Hematopoietic multipotent progenitor cell treated with erythropoietin and hydrocortisone succinate and interleukin-3 and kit ligand, for 15 days (in vitro differentiated cells): Measurements from ENCODE around the gene RNASEL.
"Not testable (repeated sequence)": the region's sequence is repeated elsewhere in the genome, so short reads cannot be mapped to it uniquely, and the experiment has no call there.

ENCODE experiments used
- DNase-seq: peaks from one replicate; pipeline ENCODE4 v3.0.0-alpha.2; 2015; ENCODE audit warnings: low spot score

Gene RNASEL

DNA sequence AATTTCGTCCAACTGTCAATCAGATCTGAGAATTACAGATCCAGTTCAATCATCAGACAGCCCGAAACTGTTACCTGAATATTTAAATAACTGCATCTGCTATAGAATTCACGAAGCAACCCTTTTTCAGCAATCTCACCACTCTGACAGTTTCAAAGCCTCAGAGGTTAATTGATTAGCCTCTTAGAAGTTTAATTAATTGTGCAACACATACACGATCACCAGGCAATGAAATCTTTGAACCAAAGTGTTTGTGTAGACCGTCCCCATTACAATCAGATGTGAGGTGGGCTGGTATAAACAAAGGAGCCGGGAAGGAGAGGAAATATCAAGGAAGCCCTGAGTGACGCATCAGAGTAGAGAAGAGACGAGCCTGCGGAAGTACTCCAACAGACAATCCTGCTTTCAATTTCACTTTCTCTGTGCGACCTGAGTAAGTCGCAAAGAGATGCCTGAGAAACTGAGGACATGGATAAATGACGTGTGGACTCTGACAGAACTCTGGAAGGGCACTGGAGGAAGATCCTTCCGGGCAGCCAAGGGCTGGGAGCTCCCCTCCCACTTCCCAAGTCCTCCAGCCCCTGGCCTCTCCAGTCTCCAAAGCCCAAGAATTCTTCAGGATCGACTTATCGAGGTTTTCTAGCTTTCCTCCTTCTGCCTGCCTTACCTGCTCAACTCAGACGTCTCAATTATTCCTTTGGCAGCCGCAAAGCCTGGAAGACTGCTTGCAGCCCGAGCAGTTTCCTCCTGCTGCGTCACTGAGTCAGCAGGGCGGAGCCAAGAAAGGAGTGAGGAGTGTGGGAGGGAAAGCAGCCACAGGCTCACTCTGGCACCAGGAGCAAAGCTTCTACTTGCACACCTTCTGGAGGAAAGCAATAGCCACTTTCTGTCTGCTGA, at the start of gene RNASEL:
RNASEL (minus strand) TSS at position 757 of the 897 bp plus-strand sequence. CDS start 2,450 bp downstream, outside the sequence.
- peak; percentile 73 for DNase-seq

- no peak for DNase-seq
These were observed 48.7 kb upstream of the RNASEL start for GRCh38 chr1:182637769-182638168.

GRCh38 chr1:182635871-182636270, 46.8 kb upstream of the RNASEL start:
- DNase-seq: no peak

DNA sequence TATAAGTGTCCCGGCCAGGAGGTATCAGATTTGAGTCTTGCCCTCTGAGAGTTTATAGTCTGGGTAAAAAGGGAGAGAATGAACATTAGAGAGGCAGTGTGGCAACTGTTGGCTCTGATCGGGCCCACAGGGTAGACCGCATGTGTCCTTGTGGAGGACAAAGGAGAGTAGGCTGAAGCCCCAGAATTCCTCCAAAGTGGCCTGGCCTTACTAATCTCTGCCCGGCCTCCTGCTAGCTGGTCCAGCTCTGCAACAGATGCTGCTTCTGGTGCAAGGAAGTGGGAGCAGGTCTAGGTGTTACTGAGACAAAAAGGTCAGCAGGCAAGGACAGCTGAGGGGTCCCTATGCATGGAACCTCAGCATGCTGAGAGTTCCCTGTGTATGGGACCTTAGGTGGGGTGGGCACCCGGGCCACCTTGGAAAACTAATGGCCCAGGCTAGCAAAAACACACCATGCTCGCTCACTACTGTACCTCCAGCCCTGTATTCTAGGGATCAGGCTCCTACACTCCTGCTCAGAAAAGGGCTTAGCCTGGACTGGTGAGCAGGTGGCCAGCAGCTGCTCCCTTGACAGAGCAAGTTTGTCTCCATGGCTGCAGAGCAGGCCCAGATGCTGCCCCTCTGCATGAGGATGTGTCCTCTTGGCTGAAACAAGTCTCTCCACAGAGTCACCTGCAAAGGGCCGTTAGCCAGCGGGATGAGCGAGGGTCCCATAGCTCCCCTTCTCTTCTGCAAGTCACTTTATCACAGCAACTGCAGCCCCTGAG, 45.4 kb upstream of the RNASEL start:
- no peak for DNase-seq

GRCh38 chr1:182633657-182634281, 44.7 kb upstream of the RNASEL start:
- DNase-seq: no peak

DNA sequence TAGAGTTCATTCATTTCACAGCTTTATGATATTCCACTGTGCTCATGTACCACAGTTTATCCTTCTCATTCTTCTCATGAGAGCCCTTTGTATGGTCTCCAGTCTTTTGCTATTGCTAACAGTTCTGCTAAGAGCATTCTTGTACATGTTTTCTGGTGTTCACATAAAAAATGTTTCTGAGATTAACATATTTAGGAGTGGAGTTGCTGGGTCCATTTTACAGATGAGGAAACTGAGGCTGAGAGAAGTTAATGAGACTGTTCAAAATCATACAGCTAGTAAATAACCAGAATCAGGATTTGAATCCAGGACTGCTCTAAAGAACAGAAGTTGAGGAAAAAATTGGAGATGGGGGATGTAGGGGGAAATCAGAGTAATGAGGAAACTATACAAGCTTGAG, 44.0 kb upstream of the RNASEL start:
- DNase-seq: no peak

DNA sequence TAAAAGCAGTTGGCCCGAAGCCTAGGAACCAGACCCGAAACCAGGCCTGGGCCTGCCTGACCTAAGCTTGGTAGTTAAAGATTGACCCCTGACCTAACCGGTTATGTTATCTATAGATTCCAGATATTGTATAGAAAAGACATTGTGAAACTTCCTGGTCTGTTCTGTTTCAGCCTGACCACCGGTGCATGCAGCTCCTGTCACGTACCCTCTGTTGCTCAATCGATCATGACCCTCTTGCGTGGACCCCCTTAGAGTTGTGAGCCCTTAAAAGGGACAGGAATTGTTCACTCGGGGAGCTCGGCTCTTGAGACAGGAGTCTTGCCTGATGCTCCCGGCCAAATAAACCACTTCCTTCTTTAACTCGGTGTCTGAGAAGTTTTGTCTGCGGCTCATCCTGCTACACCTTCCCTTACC, 43.4 kb upstream of the RNASEL start:
- not testable (repeated sequence) for DNase-seq

GRCh38 chr1:182631954-182632353, 42.9 kb upstream of the RNASEL start:
- no peak for DNase-seq

DNA sequence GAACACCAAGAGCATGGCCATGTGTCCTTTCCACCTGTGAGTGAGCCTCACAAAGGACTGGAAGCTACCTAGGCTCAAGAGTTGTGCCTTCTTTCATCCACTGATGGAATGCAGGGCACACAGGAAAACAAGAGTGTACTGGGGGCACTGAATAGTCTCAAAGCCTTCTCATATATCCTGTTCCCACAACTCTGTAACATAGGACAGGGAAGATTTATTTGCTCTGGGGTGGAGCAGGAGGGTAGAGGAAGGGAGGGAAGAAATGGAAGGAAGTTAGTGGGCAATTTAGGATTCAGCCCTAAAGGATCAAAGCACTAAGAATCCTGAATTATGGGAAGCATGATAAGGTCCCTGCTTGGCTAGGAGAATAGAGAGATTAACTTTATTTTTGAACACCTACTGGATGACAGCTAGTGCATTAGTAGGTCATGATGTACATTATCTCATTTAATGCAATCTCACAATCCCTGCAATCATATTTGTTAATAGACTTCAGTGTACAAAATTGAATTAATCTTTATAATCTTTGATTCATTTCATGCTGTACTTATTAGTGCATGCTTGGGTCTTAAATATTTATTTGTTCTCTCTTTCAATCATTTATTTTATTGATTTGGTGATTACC, 42.1 kb upstream of the RNASEL start:
- no peak for DNase-seq

DNA sequence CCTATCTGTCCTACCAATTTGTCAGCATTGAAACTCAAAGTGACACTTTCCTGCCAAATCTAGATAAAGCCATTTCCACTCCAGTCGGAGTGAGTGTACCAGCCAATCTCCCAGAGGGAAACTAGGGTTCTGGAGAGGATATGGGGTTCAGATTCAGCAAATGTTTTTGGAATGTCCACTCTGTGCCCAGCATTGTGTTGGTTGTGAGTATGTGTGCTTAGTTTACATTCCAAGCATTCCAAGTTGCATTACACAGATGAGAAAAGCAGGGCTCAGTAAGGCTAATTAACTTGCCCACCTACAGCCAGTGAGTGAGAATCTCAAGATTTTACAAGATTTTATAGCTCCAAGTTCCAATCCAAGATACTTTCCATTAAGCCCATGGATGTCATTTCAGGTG, 41.5 kb upstream of the RNASEL start:
- no peak for DNase-seq

DNA sequence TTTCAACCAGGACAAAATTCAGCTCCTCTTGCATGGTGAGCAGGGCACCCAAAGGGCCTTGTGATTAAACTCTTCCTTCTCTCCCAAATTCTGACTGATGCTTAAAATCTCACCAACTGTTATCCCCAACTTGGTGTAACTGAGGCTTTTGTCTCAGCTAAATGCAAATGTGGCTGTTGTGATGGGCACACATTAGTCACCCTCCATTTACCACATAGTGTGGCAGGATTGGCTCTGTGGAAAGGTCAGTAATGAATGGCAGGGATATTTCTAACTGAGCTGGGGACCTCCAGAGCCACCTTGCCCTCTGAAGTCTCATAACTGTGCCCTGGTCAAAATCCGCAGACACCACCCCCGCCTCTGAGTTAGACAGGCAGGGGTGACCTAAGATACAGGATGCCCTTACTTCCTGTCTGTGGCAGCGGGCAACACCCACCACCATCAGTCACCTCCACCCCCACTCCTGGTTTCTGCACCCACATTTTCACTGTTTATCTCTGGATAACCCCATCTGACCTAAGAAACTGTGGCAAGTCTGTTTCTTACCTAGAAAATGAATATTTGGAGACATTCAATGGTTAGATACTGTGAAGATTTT, 40.5 kb upstream of the RNASEL start:
- DNase-seq: no peak

GRCh38 chr1:182629080-182629479, 40.0 kb upstream of the RNASEL start:
- no peak for DNase-seq

- no peak for DNase-seq
These were observed 39.6 kb upstream of the RNASEL start for GRCh38 chr1:182628657-182629056.

GRCh38 chr1:182627622-182628021, 38.6 kb upstream of the RNASEL start:
- DNase-seq: no peak

GRCh38 chr1:182626527-182626926, 37.5 kb upstream of the RNASEL start:
- DNase-seq: no peak

DNA sequence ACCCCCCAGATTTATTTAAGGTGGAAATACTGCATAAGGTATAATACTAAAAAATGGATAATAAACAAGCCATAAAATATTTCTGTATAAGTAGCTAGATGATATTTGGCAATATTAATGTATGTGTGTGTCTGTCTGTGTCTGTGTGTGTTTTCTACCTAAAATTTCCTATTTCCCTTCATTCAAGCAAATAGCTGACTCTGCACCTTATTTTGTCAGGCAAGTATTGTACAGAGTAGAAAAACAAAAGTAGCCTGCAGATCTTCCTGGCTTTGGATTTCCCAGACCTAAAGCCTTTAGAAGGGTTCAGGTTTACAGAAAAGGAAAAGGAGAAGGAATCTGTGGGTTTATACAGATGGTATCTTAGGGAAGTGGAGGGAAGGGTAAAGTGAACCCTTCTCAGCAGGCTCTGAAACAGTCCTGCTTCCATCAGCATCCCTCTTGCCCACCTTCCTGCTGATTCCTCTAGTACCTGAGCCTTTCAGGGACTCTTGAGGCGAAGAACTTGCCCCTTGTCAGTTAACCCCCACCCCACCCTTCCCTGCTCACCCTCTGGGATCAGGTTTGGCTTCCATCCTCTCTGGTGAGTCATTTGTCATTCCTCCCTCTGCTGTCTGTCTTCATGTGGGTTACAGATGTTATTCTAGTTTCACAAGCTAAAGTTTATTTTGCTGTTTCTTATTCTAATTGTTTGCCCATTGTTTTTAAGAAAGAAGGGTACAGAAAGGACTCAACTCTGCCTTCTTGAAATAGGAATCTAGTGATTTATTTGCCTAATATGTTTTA, 36.9 kb upstream of the RNASEL start:
- no peak for DNase-seq

DNA sequence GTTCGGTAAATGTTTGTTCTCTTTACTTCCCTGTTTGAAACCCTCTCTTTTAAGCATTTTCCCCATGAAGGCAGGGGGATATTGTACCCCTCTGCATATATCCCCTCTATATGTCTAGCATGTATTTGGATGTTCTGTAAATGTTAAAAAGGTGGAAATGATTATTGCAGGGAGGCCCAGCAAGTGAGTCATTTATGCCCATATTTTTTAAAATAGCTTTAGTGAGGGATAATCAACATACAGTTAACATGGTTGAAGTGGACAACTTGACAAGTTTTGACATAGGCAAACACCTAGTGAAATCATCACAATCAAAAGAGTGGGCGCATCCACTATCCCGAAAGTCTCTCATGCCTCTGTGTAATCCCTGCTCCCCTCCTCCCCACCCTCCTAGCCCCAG, 36.0 kb upstream of the RNASEL start:
- no peak for DNase-seq

DNA sequence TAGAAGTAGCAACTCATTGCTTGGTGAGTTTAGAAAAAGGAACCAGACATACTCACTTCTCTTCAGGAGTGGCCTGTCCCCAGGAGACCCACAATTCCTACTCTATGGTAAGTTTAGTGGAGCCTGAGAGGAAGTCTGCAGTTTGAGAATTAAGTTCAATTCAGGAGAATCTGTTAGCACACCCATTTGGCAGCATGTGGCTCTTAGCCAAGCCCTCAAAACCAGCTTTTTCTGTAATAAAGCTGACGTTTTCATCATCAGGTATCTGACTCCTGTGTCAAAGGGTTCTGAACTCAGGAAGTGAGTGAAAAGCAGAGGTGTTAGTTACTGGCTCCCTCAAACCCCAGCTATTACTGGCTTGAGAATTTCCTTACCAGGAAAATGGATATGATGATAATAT, 35.5 kb upstream of the RNASEL start:
- no peak for DNase-seq

DNA sequence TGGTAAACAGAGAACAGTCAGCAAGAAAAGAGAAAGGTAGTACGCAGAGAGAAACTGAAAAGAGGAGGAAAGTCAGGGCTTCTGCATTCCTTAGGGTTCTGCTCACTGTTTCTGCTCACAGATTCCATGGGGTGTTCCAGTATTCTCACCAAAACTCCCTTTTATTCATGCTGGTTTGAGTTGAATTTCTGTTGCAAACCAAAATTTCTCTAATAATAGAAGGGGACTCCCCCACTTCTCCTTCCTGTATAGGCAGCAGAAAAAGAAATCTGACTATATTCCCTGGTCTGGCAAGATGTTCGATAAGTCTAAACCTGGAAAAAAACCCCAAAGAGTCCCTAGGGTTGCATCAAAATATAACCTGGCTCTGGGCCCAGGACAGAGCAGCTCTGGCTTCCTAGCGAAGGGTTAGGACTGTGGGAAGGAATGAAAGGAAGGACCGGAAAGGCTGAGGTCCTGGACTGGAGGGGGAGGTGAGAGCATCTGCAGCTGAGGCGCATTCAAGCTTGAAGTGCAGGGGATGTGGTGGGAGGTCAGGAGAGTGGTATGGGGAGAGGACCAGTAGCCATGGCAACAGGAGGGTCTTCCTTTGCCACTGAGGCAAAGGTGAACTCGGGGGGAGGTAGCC, 34.0 kb upstream of the RNASEL start:
- no peak for DNase-seq

- peak; percentile 44 for DNase-seq
These were observed 32.9 kb upstream of the RNASEL start for GRCh38 chr1:182621906-182622305.
